HCT116 (cell line): ENCODE measurements around the gene LIPA. TPM values are rescaled to one million over a fixed set of nuclear protein-coding genes. Genes with fewer than 3 reads are reported as not detected.

ENCODE experiments used
- ATAC-seq: fragments of 200-7000 bp; cut with Tn5 transposase; 2 replicates; pipeline ENCODE4 v1.9.1; 2020; ENCODE audit warnings: mild to moderate bottlenecking, moderate library complexity
- BruUV-seq: library from RNA; stranded (reverse); fragments of 400-500 nt; replicated peaks from 2 replicates; lab custom pipeline; 2021; lab: Mats Ljungman, UMichigan
- CTCF ChIA-PET: fragments of 300-600 bp; sonication (Branson Sonifier 250); formaldehyde crosslinking; loops from one replicate; lab custom pipeline; 2021; ENCODE audit warnings: antibody characterized with exemption; lab: Charles Lee
- POLR2A ChIA-PET: fragments of 300-600, 350-600 bp; sonication (Branson Sonifier 250); formaldehyde crosslinking; loops from one replicate; lab custom pipeline; 2021; ENCODE audit warnings: antibody characterized with exemption; lab: Charles Lee
- RAD21 ChIA-PET, 2 experiments: fragments of 300-600 bp; sonication (Branson Sonifier 250); formaldehyde crosslinking; loops; one replicate each; lab custom pipeline; 2023; ENCODE audit warnings: low total read pairs in 2 of 2; ENCODE audit not compliant: uncharacterized antibody in 2 of 2, unreplicated experiment in 2 of 2, low non-redundant PET in 1 of 2; lab: Charles Lee
- DNase-seq: peaks from one replicate; pipeline ENCODE4 v3.0.0-alpha.2; 2010; ENCODE audit warnings: low read depth, low spot score
- H2AFZ ChIP-seq: fragments of 200-600 bp; shearing (Covaris generic), sonication (generic); 2 replicates; pipeline ENCODE4 v1.6.1; 2017; ENCODE audit warnings: low read depth, mixed run types, mixed read lengths, antibody characterized with exemption, low read length; ENCODE audit not compliant: poor library complexity, severe bottlenecking
- H3K27ac ChIP-seq: 2 replicates; pipeline ENCODE4 v1.5.1; 2012; ENCODE audit warnings: low read depth, low read length
- H3K27me3 ChIP-seq: fragments of 200-600 bp; sonication (generic); 2 replicates; pipeline ENCODE4 v1.6.1; 2016; ENCODE audit warnings: mixed run types, low read length, mixed read lengths; ENCODE audit not compliant: insufficient read depth
- H3K36me3 ChIP-seq, 2 experiments: fragments of 200-500 bp in 1 of 2; fragments of 200-600 bp in 1 of 2; sonication (Bioruptor generic) in 1 of 2; sonication (generic) in 1 of 2; 2 replicates each; pipeline versions ENCODE4 v1.5.1 to v1.6.1; 2014 to 2016; ENCODE audit warnings: low read length in 2 of 2, inconsistent platforms in 1 of 2, mixed read lengths in 1 of 2, mixed run types in 1 of 2; ENCODE audit not compliant: insufficient read depth in 2 of 2, control insufficient read depth in 1 of 2
- H3K4me1 ChIP-seq, 2 experiments: fragments of 200-600 bp in 1 of 2; sonication (generic) in 1 of 2; 2 replicates each; pipeline versions ENCODE4 v1.5.1 to v1.6.1; 2012 to 2017; ENCODE audit warnings: low read length in 2 of 2, inconsistent platforms in 1 of 2, mild to moderate bottlenecking in 1 of 2, mixed read lengths in 1 of 2, mixed run types in 1 of 2, moderate library complexity in 1 of 2; ENCODE audit not compliant: insufficient read depth in 2 of 2, control insufficient read depth in 1 of 2
- H3K4me2 ChIP-seq: fragments of 200-600 bp; sonication (generic); 2 replicates; pipeline ENCODE4 v1.6.1; 2017; ENCODE audit warnings: mixed run types, low read length, mixed read lengths
- H3K4me3 ChIP-seq, 2 experiments: fragments of 200-600 bp in 1 of 2; sonication (generic) in 1 of 2; replicated peaks in 1 of 2; 2 replicates each; pipeline ENCODE4 v1.5.1; 2011 to 2016; ENCODE audit warnings: low read length in 2 of 2, control low read depth in 1 of 2, low read depth in 1 of 2, mild to moderate bottlenecking in 1 of 2, mixed read lengths in 1 of 2, mixed run types in 1 of 2
- H3K79me2 ChIP-seq: fragments of 200-600 bp; sonication (generic); 2 replicates; pipeline ENCODE4 v1.6.1; 2017; ENCODE audit warnings: mild to moderate bottlenecking, mixed run types, low read length, moderate library complexity, mixed read lengths; ENCODE audit not compliant: insufficient read depth
- H3K9ac ChIP-seq: fragments of 200-600 bp; sonication (generic); 2 replicates; pipeline ENCODE4 v1.6.1; 2016; ENCODE audit warnings: low read length, mixed read lengths
- H3K9me2 ChIP-seq: fragments of 200-600 bp; sonication (generic), shearing (Covaris generic); 2 replicates; pipeline ENCODE4 v1.6.1; 2017; ENCODE audit warnings: mixed run types, mild to moderate bottlenecking, moderate library complexity; ENCODE audit not compliant: insufficient read depth
- H3K9me3 ChIP-seq, 2 experiments: fragments of 200-500 bp in 1 of 2; fragments of 200-600 bp in 1 of 2; sonication (Bioruptor generic) in 1 of 2; sonication (generic) in 1 of 2; 2 replicates each; pipeline ENCODE4 v1.6.1; 2014 to 2017; ENCODE audit warnings: low read length in 2 of 2, mixed read lengths in 2 of 2, inconsistent platforms in 1 of 2, low read depth in 1 of 2, mild to moderate bottlenecking in 1 of 2, mixed run types in 1 of 2, moderate library complexity in 1 of 2; ENCODE audit not compliant: control insufficient read depth in 1 of 2, insufficient read depth in 1 of 2
- H4K20me1 ChIP-seq: fragments of 200-600 bp; sonication (generic), shearing (Covaris generic); 2 replicates; pipeline ENCODE4 v1.6.1; 2017; ENCODE audit warnings: mixed run types, mild to moderate bottlenecking, moderate library complexity; ENCODE audit not compliant: insufficient read depth
- ATF3 ChIP-seq: IDR thresholded peaks from 2 replicates; pipeline ENCODE4 v1.6.1; 2012
- CBX3 ChIP-seq: IDR thresholded peaks from 2 replicates; pipeline ENCODE4 v1.6.1; 2012; ENCODE audit warnings: low read depth
- CEBPB ChIP-seq: IDR thresholded peaks from 2 replicates; pipeline ENCODE4 v1.6.1; 2012; ENCODE audit warnings: low read depth
- CTCF ChIP-seq, 3 experiments: fragments of 200-600 bp in 1 of 3; sonication (generic) in 1 of 3; IDR thresholded peaks in 2 of 3; conservative IDR thresholded peaks in 1 of 3; 2 replicates each; pipeline ENCODE4 v1.5.1; 2012 to 2017; ENCODE audit warnings: low read depth in 2 of 3, low read length in 2 of 3, antibody characterized with exemption in 1 of 3, borderline replicate concordance in 1 of 3, control low read depth in 1 of 3, mild to moderate bottlenecking in 1 of 3, mixed read lengths in 1 of 3, mixed run types in 1 of 3, moderate library complexity in 1 of 3; ENCODE audit not compliant: insufficient read depth in 1 of 3
- EGR1 ChIP-seq: IDR thresholded peaks from 2 replicates; pipeline ENCODE4 v1.6.1; 2012; ENCODE audit warnings: low read depth
- EZH2 ChIP-seq: fragments of 200-600 bp; sonication (generic); IDR thresholded peaks from 2 replicates; pipeline ENCODE4 v1.6.1; 2017; ENCODE audit warnings: antibody characterized with exemption, mixed run types
- EZH2phosphoT487 ChIP-seq: fragments of 200-600 bp; IDR thresholded peaks from 2 replicates; pipeline ENCODE4 v1.6.1; 2018; ENCODE audit warnings: antibody characterized with exemption, borderline replicate concordance
- FOSL1 ChIP-seq: IDR thresholded peaks from 2 replicates; pipeline ENCODE4 v1.6.1; 2012; ENCODE audit warnings: low read depth
- JUND ChIP-seq: IDR thresholded peaks from 2 replicates; pipeline ENCODE4 v1.6.1; 2012
- MAX ChIP-seq: IDR thresholded peaks from 2 replicates; pipeline ENCODE4 v1.6.1; 2012
- POLR2A ChIP-seq: IDR thresholded peaks from 2 replicates; pipeline ENCODE4 v1.7.0; 2011; ENCODE audit warnings: borderline replicate concordance; ENCODE audit not compliant: insufficient read depth, insufficient read length; ENCODE audit errors: extremely low read depth
- POLR2AphosphoS5 ChIP-seq: IDR thresholded peaks from 2 replicates; pipeline ENCODE4 v1.6.1; 2011; ENCODE audit warnings: mild to moderate bottlenecking, low read depth, low read length, moderate library complexity
- RAD21 ChIP-seq: IDR thresholded peaks from 2 replicates; pipeline ENCODE4 v1.6.1; 2012; ENCODE audit warnings: low read depth, mild to moderate bottlenecking
- REST ChIP-seq: IDR thresholded peaks from 2 replicates; pipeline ENCODE4 v1.6.1; 2012; ENCODE audit warnings: low read depth
- YY1 ChIP-seq: IDR thresholded peaks from 2 replicates; pipeline ENCODE4 v1.6.1; 2011; ENCODE audit warnings: low read length, low read depth, moderate library complexity, mild to moderate bottlenecking; ENCODE audit not compliant: insufficient replicate concordance; ENCODE audit errors: extremely low read depth
- ZBTB33 ChIP-seq: IDR thresholded peaks from 2 replicates; pipeline ENCODE4 v1.6.1; 2011; ENCODE audit warnings: mild to moderate bottlenecking, low read length, moderate library complexity; ENCODE audit not compliant: insufficient replicate concordance; ENCODE audit errors: extremely low read depth
- ZFX ChIP-seq: fragments of 450-650 bp; IDR thresholded peaks from 2 replicates; pipeline ENCODE4 v1.6.1; 2017
- ZNF274 ChIP-seq: fragments of 200-500 bp; sonication (Bioruptor generic); IDR thresholded peaks from 2 replicates; pipeline ENCODE4 v1.6.1; 2014; ENCODE audit warnings: mild to moderate bottlenecking, low read depth, low read length, inconsistent platforms
- intact Hi-C: fragments of 100-400 bp; cut with micrococcal nuclease; formaldehyde crosslinking; loops from 2 replicates; pipeline ENCODE4 v1.10.0; 2022
- total RNA-seq: library from RNA; stranded (reverse); gene quantifications from one replicate; pipeline ENCODE4 v1.2.1, GENCODE V29; 2021; ENCODE audit not compliant: unreplicated experiment

LIPA gene
- total RNA-seq, 1 experiment from 2014 or later: 27.1 TPM

- no peaks in the 10 kb centered on the region for H3K9me3 ChIP-seq
- TF ChIP-seq ZBTB33: no peak
- TF ChIP-seq CBX3: no peak
- TF ChIP-seq EGR1: no peak
- no peak for TF ChIP-seq YY1
- no peak for TF ChIP-seq EZH2phosphoT487
- TF ChIP-seq REST: no peak
- no peak for TF ChIP-seq JUND
- no peak for TF ChIP-seq POLR2AphosphoS5
- TF ChIP-seq ZNF274: no peak
- TF ChIP-seq MAX: no peak
- no peak for TF ChIP-seq ZFX
- TF ChIP-seq RAD21: no peak
- TF ChIP-seq CTCF (IDR thresholded peaks at IDR 0.05 in 2 of 3, conservative IDR thresholded peaks at IDR 0.05 in 1 of 3; ENCODE audit: borderline replicate concordance in 1 of 3, insufficient read depth in 1 of 3, low read depth in 2 of 3, low read length in 2 of 3): no peak
- no peak for TF ChIP-seq EZH2
- no peak for TF ChIP-seq CEBPB
- no peak for TF ChIP-seq ATF3
- TF ChIP-seq FOSL1: no peak
- no peak for TF ChIP-seq POLR2A
- TF ChIP-seq, all 23 proteins: peak for 0
- BruUV-seq: no TSS peak
- Histone ChIP-seq H3K27me3 (no peaks in the 10 kb centered on the region), H3K36me3 (no peaks in the 10 kb centered on the region), H4K20me1 (no peaks in the 10 kb centered on the region), H3K9ac (no peak overlapping the region), H3K27ac (no peak overlapping the region), H3K4me1 (no peaks in the 10 kb centered on the region), H3K79me2 (no peaks in the 10 kb centered on the region), H3K4me2 (no peak overlapping the region), H2AFZ (no peak overlapping the region), H3K9me2 (no peaks in the 10 kb centered on the region), H3K4me3 (no peak overlapping the region)
- ATAC-seq (no peak), DNase-seq (no peak)
- ChIA-PET RAD21 (no interaction called here), POLR2A (no interaction called here), CTCF (interaction anchor here (0.6 kb wide), 1 partner anchor 11 kb away, joined by 3 read pairs; no protein-coding TSS in a partner anchor)
- intact Hi-C loops: no loop called here
Measured at GRCh38 chr10:89236226-89236797, 15.3 kb downstream of the LIPA start.
